HCT116 (cell line): ENCODE data around the gene CD99. TPM values are rescaled to one million over a fixed set of nuclear protein-coding genes. Genes with fewer than 3 reads are reported as not detected.

Experiments
- ATAC-seq: fragments of 200-7000 bp; cut with Tn5 transposase; 2 replicates; pipeline ENCODE4 v1.9.1; 2020; ENCODE audit warnings: mild to moderate bottlenecking, moderate library complexity
- BruUV-seq: library from RNA; stranded (reverse); fragments of 400-500 nt; replicated peaks from 2 replicates; lab custom pipeline; 2021; lab: Mats Ljungman, UMichigan
- CTCF ChIA-PET: fragments of 300-600 bp; sonication (Branson Sonifier 250); formaldehyde crosslinking; loops from one replicate; lab custom pipeline; 2021; ENCODE audit warnings: antibody characterized with exemption; lab: Charles Lee
- POLR2A ChIA-PET: fragments of 300-600, 350-600 bp; sonication (Branson Sonifier 250); formaldehyde crosslinking; loops from one replicate; lab custom pipeline; 2021; ENCODE audit warnings: antibody characterized with exemption; lab: Charles Lee
- RAD21 ChIA-PET, 2 experiments: fragments of 300-600 bp; sonication (Branson Sonifier 250); formaldehyde crosslinking; loops; one replicate each; lab custom pipeline; 2023; ENCODE audit warnings: low total read pairs in 2 of 2; ENCODE audit not compliant: uncharacterized antibody in 2 of 2, unreplicated experiment in 2 of 2, low non-redundant PET in 1 of 2; lab: Charles Lee
- DNase-seq: peaks from one replicate; pipeline ENCODE4 v3.0.0-alpha.2; 2010; ENCODE audit warnings: low read depth, low spot score
- H2AFZ ChIP-seq: fragments of 200-600 bp; shearing (Covaris generic), sonication (generic); 2 replicates; pipeline ENCODE4 v1.6.1; 2017; ENCODE audit warnings: low read depth, mixed run types, mixed read lengths, antibody characterized with exemption, low read length; ENCODE audit not compliant: poor library complexity, severe bottlenecking
- H3K27ac ChIP-seq: 2 replicates; pipeline ENCODE4 v1.5.1; 2012; ENCODE audit warnings: low read depth, low read length
- H3K27me3 ChIP-seq: fragments of 200-600 bp; sonication (generic); 2 replicates; pipeline ENCODE4 v1.6.1; 2016; ENCODE audit warnings: mixed run types, low read length, mixed read lengths; ENCODE audit not compliant: insufficient read depth
- H3K36me3 ChIP-seq, 2 experiments: fragments of 200-500 bp in 1 of 2; fragments of 200-600 bp in 1 of 2; sonication (Bioruptor generic) in 1 of 2; sonication (generic) in 1 of 2; 2 replicates each; pipeline versions ENCODE4 v1.5.1 to v1.6.1; 2014 to 2016; ENCODE audit warnings: low read length in 2 of 2, inconsistent platforms in 1 of 2, mixed read lengths in 1 of 2, mixed run types in 1 of 2; ENCODE audit not compliant: insufficient read depth in 2 of 2, control insufficient read depth in 1 of 2
- H3K4me1 ChIP-seq, 2 experiments: fragments of 200-600 bp in 1 of 2; sonication (generic) in 1 of 2; 2 replicates each; pipeline versions ENCODE4 v1.5.1 to v1.6.1; 2012 to 2017; ENCODE audit warnings: low read length in 2 of 2, inconsistent platforms in 1 of 2, mild to moderate bottlenecking in 1 of 2, mixed read lengths in 1 of 2, mixed run types in 1 of 2, moderate library complexity in 1 of 2; ENCODE audit not compliant: insufficient read depth in 2 of 2, control insufficient read depth in 1 of 2
- H3K4me2 ChIP-seq: fragments of 200-600 bp; sonication (generic); 2 replicates; pipeline ENCODE4 v1.6.1; 2017; ENCODE audit warnings: mixed run types, low read length, mixed read lengths
- H3K4me3 ChIP-seq, 2 experiments: fragments of 200-600 bp in 1 of 2; sonication (generic) in 1 of 2; replicated peaks in 1 of 2; 2 replicates each; pipeline ENCODE4 v1.5.1; 2011 to 2016; ENCODE audit warnings: low read length in 2 of 2, control low read depth in 1 of 2, low read depth in 1 of 2, mild to moderate bottlenecking in 1 of 2, mixed read lengths in 1 of 2, mixed run types in 1 of 2
- H3K79me2 ChIP-seq: fragments of 200-600 bp; sonication (generic); 2 replicates; pipeline ENCODE4 v1.6.1; 2017; ENCODE audit warnings: mild to moderate bottlenecking, mixed run types, low read length, moderate library complexity, mixed read lengths; ENCODE audit not compliant: insufficient read depth
- H3K9ac ChIP-seq: fragments of 200-600 bp; sonication (generic); 2 replicates; pipeline ENCODE4 v1.6.1; 2016; ENCODE audit warnings: low read length, mixed read lengths
- H3K9me2 ChIP-seq: fragments of 200-600 bp; sonication (generic), shearing (Covaris generic); 2 replicates; pipeline ENCODE4 v1.6.1; 2017; ENCODE audit warnings: mixed run types, mild to moderate bottlenecking, moderate library complexity; ENCODE audit not compliant: insufficient read depth
- H3K9me3 ChIP-seq, 2 experiments: fragments of 200-500 bp in 1 of 2; fragments of 200-600 bp in 1 of 2; sonication (Bioruptor generic) in 1 of 2; sonication (generic) in 1 of 2; 2 replicates each; pipeline ENCODE4 v1.6.1; 2014 to 2017; ENCODE audit warnings: low read length in 2 of 2, mixed read lengths in 2 of 2, inconsistent platforms in 1 of 2, low read depth in 1 of 2, mild to moderate bottlenecking in 1 of 2, mixed run types in 1 of 2, moderate library complexity in 1 of 2; ENCODE audit not compliant: control insufficient read depth in 1 of 2, insufficient read depth in 1 of 2
- H4K20me1 ChIP-seq: fragments of 200-600 bp; sonication (generic), shearing (Covaris generic); 2 replicates; pipeline ENCODE4 v1.6.1; 2017; ENCODE audit warnings: mixed run types, mild to moderate bottlenecking, moderate library complexity; ENCODE audit not compliant: insufficient read depth
- EGR1 ChIP-seq: IDR thresholded peaks from 2 replicates; pipeline ENCODE4 v1.6.1; 2012; ENCODE audit warnings: low read depth
- EZH2 ChIP-seq: fragments of 200-600 bp; sonication (generic); IDR thresholded peaks from 2 replicates; pipeline ENCODE4 v1.6.1; 2017; ENCODE audit warnings: antibody characterized with exemption, mixed run types
- FOSL1 ChIP-seq: IDR thresholded peaks from 2 replicates; pipeline ENCODE4 v1.6.1; 2012; ENCODE audit warnings: low read depth
- POLR2AphosphoS5 ChIP-seq: IDR thresholded peaks from 2 replicates; pipeline ENCODE4 v1.6.1; 2011; ENCODE audit warnings: mild to moderate bottlenecking, low read depth, low read length, moderate library complexity
- TCF7L2 ChIP-seq: IDR thresholded peaks from 2 replicates; pipeline ENCODE4 v1.7.0; 2011; ENCODE audit warnings: borderline replicate concordance, inconsistent platforms; ENCODE audit not compliant: insufficient read depth, insufficient read length; ENCODE audit errors: extremely low read depth
- ZFX ChIP-seq: fragments of 450-650 bp; IDR thresholded peaks from 2 replicates; pipeline ENCODE4 v1.6.1; 2017
- intact Hi-C: fragments of 100-400 bp; cut with micrococcal nuclease; formaldehyde crosslinking; loops from 2 replicates; pipeline ENCODE4 v1.10.0; 2022
- total RNA-seq: library from RNA; stranded (reverse); gene quantifications from one replicate; pipeline ENCODE4 v1.2.1, GENCODE V29; 2021; ENCODE audit not compliant: unreplicated experiment
- TF ChIP-seq, protein P1 (sequence below): IDR thresholded peaks from 2 replicates; pipeline ENCODE4 v1.6.1; 2011; ENCODE audit warnings: mild to moderate bottlenecking, low read length, moderate library complexity; ENCODE audit not compliant: insufficient replicate concordance; ENCODE audit errors: extremely low read depth
- TF ChIP-seq, protein P2 (sequence below), 3 experiments: fragments of 200-600 bp in 1 of 3; sonication (generic) in 1 of 3; IDR thresholded peaks in 2 of 3; conservative IDR thresholded peaks in 1 of 3; 2 replicates each; pipeline ENCODE4 v1.5.1; 2012 to 2017; ENCODE audit warnings: low read depth in 2 of 3, low read length in 2 of 3, antibody characterized with exemption in 1 of 3, borderline replicate concordance in 1 of 3, control low read depth in 1 of 3, mild to moderate bottlenecking in 1 of 3, mixed read lengths in 1 of 3, mixed run types in 1 of 3, moderate library complexity in 1 of 3; ENCODE audit not compliant: insufficient read depth in 1 of 3

CD99 gene
- total RNA-seq, 1 experiment from 2014 or later: 59.6 TPM

GRCh38 chrX:2708021-2708420, 16.9 kb downstream of the CD99 start:
- no peak overlapping the region for H3K4me3 ChIP-seq
- peak overlapping the region; percentile 59; the same call in 1 of the 2 replicates for H3K4me2 ChIP-seq
- H2AFZ ChIP-seq: no peak overlapping the region
- no peak overlapping the region for H3K27ac ChIP-seq
- peak overlapping the region; percentile 40; the same call in 1 of the 2 replicates for H3K9ac ChIP-seq
- H3K4me1 ChIP-seq: peaks cover 11 to 46% of the 10 kb centered on the region in 2 experiments
- H3K36me3 ChIP-seq: no peaks in the 10 kb centered on the region
- TF ChIP-seq POLR2AphosphoS5: no peak
- TF ChIP-seq ZFX: no peak
- TF ChIP-seq TCF7L2: no peak
- TF ChIP-seq EGR1: no peak
- TF ChIP-seq, protein P1, sequence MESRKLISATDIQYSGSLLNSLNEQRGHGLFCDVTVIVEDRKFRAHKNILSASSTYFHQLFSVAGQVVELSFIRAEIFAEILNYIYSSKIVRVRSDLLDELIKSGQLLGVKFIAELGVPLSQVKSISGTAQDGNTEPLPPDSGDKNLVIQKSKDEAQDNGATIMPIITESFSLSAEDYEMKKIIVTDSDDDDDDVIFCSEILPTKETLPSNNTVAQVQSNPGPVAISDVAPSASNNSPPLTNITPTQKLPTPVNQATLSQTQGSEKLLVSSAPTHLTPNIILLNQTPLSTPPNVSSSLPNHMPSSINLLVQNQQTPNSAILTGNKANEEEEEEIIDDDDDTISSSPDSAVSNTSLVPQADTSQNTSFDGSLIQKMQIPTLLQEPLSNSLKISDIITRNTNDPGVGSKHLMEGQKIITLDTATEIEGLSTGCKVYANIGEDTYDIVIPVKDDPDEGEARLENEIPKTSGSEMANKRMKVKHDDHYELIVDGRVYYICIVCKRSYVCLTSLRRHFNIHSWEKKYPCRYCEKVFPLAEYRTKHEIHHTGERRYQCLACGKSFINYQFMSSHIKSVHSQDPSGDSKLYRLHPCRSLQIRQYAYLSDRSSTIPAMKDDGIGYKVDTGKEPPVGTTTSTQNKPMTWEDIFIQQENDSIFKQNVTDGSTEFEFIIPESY: no peak
- no peak for TF ChIP-seq FOSL1
- TF ChIP-seq, protein P2, sequence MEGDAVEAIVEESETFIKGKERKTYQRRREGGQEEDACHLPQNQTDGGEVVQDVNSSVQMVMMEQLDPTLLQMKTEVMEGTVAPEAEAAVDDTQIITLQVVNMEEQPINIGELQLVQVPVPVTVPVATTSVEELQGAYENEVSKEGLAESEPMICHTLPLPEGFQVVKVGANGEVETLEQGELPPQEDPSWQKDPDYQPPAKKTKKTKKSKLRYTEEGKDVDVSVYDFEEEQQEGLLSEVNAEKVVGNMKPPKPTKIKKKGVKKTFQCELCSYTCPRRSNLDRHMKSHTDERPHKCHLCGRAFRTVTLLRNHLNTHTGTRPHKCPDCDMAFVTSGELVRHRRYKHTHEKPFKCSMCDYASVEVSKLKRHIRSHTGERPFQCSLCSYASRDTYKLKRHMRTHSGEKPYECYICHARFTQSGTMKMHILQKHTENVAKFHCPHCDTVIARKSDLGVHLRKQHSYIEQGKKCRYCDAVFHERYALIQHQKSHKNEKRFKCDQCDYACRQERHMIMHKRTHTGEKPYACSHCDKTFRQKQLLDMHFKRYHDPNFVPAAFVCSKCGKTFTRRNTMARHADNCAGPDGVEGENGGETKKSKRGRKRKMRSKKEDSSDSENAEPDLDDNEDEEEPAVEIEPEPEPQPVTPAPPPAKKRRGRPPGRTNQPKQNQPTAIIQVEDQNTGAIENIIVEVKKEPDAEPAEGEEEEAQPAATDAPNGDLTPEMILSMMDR (IDR thresholded peaks at IDR 0.05 in 2 of 3, conservative IDR thresholded peaks at IDR 0.05 in 1 of 3; ENCODE audit: borderline replicate concordance in 1 of 3, insufficient read depth in 1 of 3, low read depth in 2 of 3, low read length in 2 of 3): peak in 2 of 3 experiments; percentile 12 to 26; a peak in 1 of 6 replicates
- TF ChIP-seq EZH2: no peak
- TF ChIP-seq, all 23 proteins: peak for 1
- ChIA-PET POLR2A (no interaction called here), CTCF (no interaction called here), RAD21 (no interaction called here)
- Histone ChIP-seq H3K27me3 (no peaks in the 10 kb centered on the region), H4K20me1 (no peaks in the 10 kb centered on the region), H3K9me3 (no peaks in the 10 kb centered on the region), H3K9me2 (no peaks in the 10 kb centered on the region), H3K79me2 (peaks cover 26% of the 10 kb centered on the region; the same call in 1 of the 2 replicates)
- no TSS peak for BruUV-seq
- peak; percentile 58 for ATAC-seq
- intact Hi-C loops: no loop called here
- no peak for DNase-seq
